HG02610 (cell line): ENCODE measurements around the gene TMEM106C.
"Not testable (repeated sequence)": the region's sequence is repeated elsewhere in the genome, so short reads cannot be mapped to it uniquely, and the experiment has no call there.

ENCODE experiments used
- ATAC-seq: cut with Tn5 transposase; IDR thresholded peaks from one replicate; pipeline ENCODE4 v1.9.1; 2021; ENCODE audit warnings: mild to moderate bottlenecking, moderate library complexity; ENCODE audit not compliant: unreplicated experiment

Gene TMEM106C

GRCh38 chr12:47949441-47950341 lies 13.7 kb upstream of the TMEM106C start:
- no peak for ATAC-seq

- no peak for ATAC-seq
Measured at GRCh38 chr12:47950856-47951468, 12.4 kb upstream of the TMEM106C start.

- ATAC-seq, result no peak
Measured at GRCh38 chr12:47954058-47954457, 9.3 kb upstream of the TMEM106C start.

- no peak for ATAC-seq
Measured at GRCh38 chr12:47954467-47955045, 8.8 kb upstream of the TMEM106C start.

- no peak for ATAC-seq
Measured at GRCh38 chr12:47955059-47955458, 8.3 kb upstream of the TMEM106C start.

GRCh38 chr12:47957671-47958070 lies 5.7 kb upstream of the TMEM106C start:
- not testable (repeated sequence) for ATAC-seq

GRCh38 chr12:47962198-47962597 lies 1.2 kb upstream of the TMEM106C start:
- no peak for ATAC-seq

GRCh38 chr12:47964106-47964728 lies 821 bp downstream of the TMEM106C start:
- no peak for ATAC-seq

GRCh38 chr12:47965581-47965980 lies 2.2 kb downstream of the TMEM106C start:
- ATAC-seq, result no peak

- ATAC-seq, result no peak
Measured at GRCh38 chr12:47967461-47968321, 4.3 kb downstream of the TMEM106C start.

GRCh38 chr12:47969845-47970244 lies 6.4 kb downstream of the TMEM106C start:
- no peak for ATAC-seq

GRCh38 chr12:47970843-47971242 lies 7.4 kb downstream of the TMEM106C start:
- ATAC-seq, result no peak

GRCh38 chr12:47972895-47973294 lies 9.5 kb downstream of the TMEM106C start:
- ATAC-seq, result no peak

GRCh38 chr12:47973870-47974269 lies 10.5 kb downstream of the TMEM106C start:
- ATAC-seq, result no peak

GRCh38 chr12:47975036-47975620 lies 11.7 kb downstream of the TMEM106C start:
- no peak for ATAC-seq

GRCh38 chr12:47975816-47976215 lies 12.4 kb downstream of the TMEM106C start:
- ATAC-seq, result no peak

GRCh38 chr12:47977046-47977771 lies 13.8 kb downstream of the TMEM106C start:
- ATAC-seq, result no peak

- no peak for ATAC-seq
Measured at GRCh38 chr12:47977772-47978597, 14.6 kb downstream of the TMEM106C start.

- ATAC-seq, result no peak
Measured at GRCh38 chr12:47978598-47978873, 15.1 kb downstream of the TMEM106C start.
